Mucosa of rectum (tissue), 2 donors: ENCODE measurements around the gene FADS2.

ENCODE experiments used
- H3K27ac ChIP-seq, 2 donors: one replicate each; pipeline ENCODE4 v1.7.0; 2013; ENCODE audit warnings: inconsistent platforms in 2 of 2, low read depth in 2 of 2, low read length in 2 of 2
- H3K27me3 ChIP-seq, 2 donors: one replicate each; pipeline ENCODE4 v1.7.0; 2013; ENCODE audit warnings: low read length in 2 of 2; ENCODE audit not compliant: control insufficient read depth in 2 of 2, insufficient read depth in 2 of 2
- H3K36me3 ChIP-seq, 2 donors: one replicate each; pipeline ENCODE4 v1.7.0; 2013; ENCODE audit warnings: low read length in 2 of 2; ENCODE audit not compliant: control insufficient read depth in 2 of 2, insufficient read depth in 2 of 2
- H3K4me1 ChIP-seq, 2 donors: one replicate each; pipeline ENCODE4 v1.7.0; 2013; ENCODE audit warnings: low read length in 2 of 2, mild to moderate bottlenecking in 1 of 2; ENCODE audit not compliant: control insufficient read depth in 2 of 2, insufficient read depth in 2 of 2
- H3K4me3 ChIP-seq, 2 donors: one replicate each; pipeline ENCODE4 v1.7.0; 2013; ENCODE audit warnings: low read length in 2 of 2
- H3K9ac ChIP-seq, 2 donors: one replicate each; pipeline ENCODE4 v1.7.0; 2013; ENCODE audit warnings: low read length in 2 of 2, low read depth in 1 of 2, mild to moderate bottlenecking in 1 of 2
- H3K9me3 ChIP-seq, 2 donors: one replicate each; pipeline ENCODE4 v1.7.0; 2013; ENCODE audit warnings: low read length in 2 of 2; ENCODE audit not compliant: control insufficient read depth in 2 of 2
- donor health status: healthy.
- donor health status: Normal muscosa, but diverticular disease.

FADS2 gene

GRCh38 chr11:61795876-61796526, 32.1 kb upstream of the FADS2 start:
- Histone ChIP-seq H3K9ac (no peak overlapping the region), H3K4me3 (no peak overlapping the region), H3K9me3 (no peaks in the 10 kb centered on the region), H3K4me1 (peaks cover 13 to 15% of the 10 kb centered on the region in 2 donors), H3K36me3 (peaks cover 0 to 6% of the 10 kb centered on the region in 2 donors), H3K27ac (no peak overlapping the region), H3K27me3 (no peaks in the 10 kb centered on the region)

GRCh38 chr11:61797263-61797944, 30.7 kb upstream of the FADS2 start:
- Histone ChIP-seq H3K27me3 (no peaks in the 10 kb centered on the region), H3K36me3 (peaks cover 0 to 7% of the 10 kb centered on the region in 2 donors), H3K27ac (no peak overlapping the region), H3K4me1 (peaks cover 4 to 9% of the 10 kb centered on the region in 2 donors), H3K9ac (no peak overlapping the region), H3K4me3 (no peak overlapping the region), H3K9me3 (no peaks in the 10 kb centered on the region)

- Histone ChIP-seq H3K27me3 (no peaks in the 10 kb centered on the region), H3K4me1 (no peaks in the 10 kb centered on the region), H3K36me3 (peaks cover 0 to 14% of the 10 kb centered on the region in 2 donors), H3K27ac (no peak overlapping the region), H3K4me3 (no peak overlapping the region), H3K9ac (no peak overlapping the region), H3K9me3 (no peaks in the 10 kb centered on the region)
Observed at GRCh38 chr11:61799665-61800284, 28.3 kb upstream of the FADS2 start.

GRCh38 chr11:61800331-61801281, 27.5 kb upstream of the FADS2 start:
- Histone ChIP-seq H3K4me3 (no peak overlapping the region), H3K27ac (no peak overlapping the region), H3K9me3 (no peaks in the 10 kb centered on the region), H3K27me3 (no peaks in the 10 kb centered on the region), H3K36me3 (peaks cover 0 to 11% of the 10 kb centered on the region in 2 donors), H3K4me1 (no peaks in the 10 kb centered on the region), H3K9ac (no peak overlapping the region)

GRCh38 chr11:61802605-61803004, 25.5 kb upstream of the FADS2 start:
- peaks cover 0 to 11% of the 10 kb centered on the region in 2 donors for H3K36me3 ChIP-seq
- H3K4me1 ChIP-seq: no peaks in the 10 kb centered on the region
- no peak overlapping the region for H3K27ac ChIP-seq
- no peak overlapping the region for H3K4me3 ChIP-seq
- H3K9ac ChIP-seq: no peak overlapping the region
- H3K9me3 ChIP-seq: no peaks in the 10 kb centered on the region
- no peaks in the 10 kb centered on the region for H3K27me3 ChIP-seq

- Histone ChIP-seq H3K9ac (no peak overlapping the region), H3K27ac (no peak overlapping the region), H3K9me3 (no peaks in the 10 kb centered on the region), H3K4me3 (no peak overlapping the region), H3K4me1 (no peaks in the 10 kb centered on the region), H3K27me3 (no peaks in the 10 kb centered on the region), H3K36me3 (peaks cover 0 to 11% of the 10 kb centered on the region in 2 donors)
Observed at GRCh38 chr11:61803889-61804647, 24.0 kb upstream of the FADS2 start.

GRCh38 chr11:61805146-61805545, 23.0 kb upstream of the FADS2 start:
- H3K27me3 ChIP-seq: no peaks in the 10 kb centered on the region
- no peak overlapping the region for H3K4me3 ChIP-seq
- peaks cover 0 to 11% of the 10 kb centered on the region in 2 donors for H3K36me3 ChIP-seq
- no peak overlapping the region for H3K9ac ChIP-seq
- H3K9me3 ChIP-seq: no peaks in the 10 kb centered on the region
- no peak overlapping the region for H3K27ac ChIP-seq
- no peaks in the 10 kb centered on the region for H3K4me1 ChIP-seq

GRCh38 chr11:61806785-61807184, 21.3 kb upstream of the FADS2 start:
- Histone ChIP-seq H3K27ac (no peak overlapping the region), H3K36me3 (peaks cover 0 to 11% of the 10 kb centered on the region in 2 donors), H3K4me3 (no peak overlapping the region), H3K27me3 (no peaks in the 10 kb centered on the region), H3K4me1 (no peaks in the 10 kb centered on the region), H3K9ac (no peak overlapping the region), H3K9me3 (no peaks in the 10 kb centered on the region)

- no peak overlapping the region for H3K27ac ChIP-seq
- peaks cover 6 to 13% of the 10 kb centered on the region in 2 donors for H3K4me1 ChIP-seq
- no peak overlapping the region for H3K4me3 ChIP-seq
- no peak overlapping the region for H3K9ac ChIP-seq
- H3K27me3 ChIP-seq: no peaks in the 10 kb centered on the region
- peaks cover 0 to 3% of the 10 kb centered on the region in 2 donors for H3K36me3 ChIP-seq
- no peaks in the 10 kb centered on the region for H3K9me3 ChIP-seq
Observed at GRCh38 chr11:61810671-61811175, 17.4 kb upstream of the FADS2 start.
